Thymus (tissue), 14 donors: ENCODE data around the gene NOP10. TPM values are rescaled to one million over a fixed set of nuclear protein-coding genes. Genes with fewer than 3 reads are reported as not detected.
"Not testable (repeated sequence)": the region's sequence is repeated elsewhere in the genome, so short reads cannot be mapped to it uniquely, and the experiment has no call there.

Source experiments
- DNase-seq, 9 donors: peaks; one replicate each; pipeline ENCODE4 v3.0.0-alpha.2; 2013; ENCODE audit warnings: low spot score in 9 of 9, low read depth in 6 of 9, missing footprints in 1 of 9
- H3K27ac ChIP-seq, 2 donors: one replicate each; pipeline ENCODE4 v1.5.1; 2013; ENCODE audit warnings: control low read depth in 1 of 2, low read depth in 1 of 2, low read length in 1 of 2, mild to moderate bottlenecking in 1 of 2, moderate library complexity in 1 of 2
- H3K27me3 ChIP-seq, 2 donors: one replicate each; pipeline ENCODE4 v1.5.1; 2013; ENCODE audit warnings: low read length in 1 of 2; ENCODE audit not compliant: control insufficient read depth in 2 of 2, insufficient read depth in 1 of 2
- H3K36me3 ChIP-seq, 2 donors: one replicate each; pipeline ENCODE4 v1.5.1; 2013; ENCODE audit warnings: low read length in 1 of 2, mild to moderate bottlenecking in 1 of 2, moderate library complexity in 1 of 2; ENCODE audit not compliant: control insufficient read depth in 2 of 2, insufficient read depth in 2 of 2
- H3K4me1 ChIP-seq, 2 donors: one replicate each; pipeline ENCODE4 v1.5.1; 2013; ENCODE audit warnings: low read length in 2 of 2; ENCODE audit not compliant: control insufficient read depth in 2 of 2, insufficient read depth in 2 of 2
- H3K4me3 ChIP-seq, 2 donors: one replicate each; pipeline ENCODE4 v1.5.1; 2013; ENCODE audit warnings: low read length in 2 of 2, control low read depth in 1 of 2, mild to moderate bottlenecking in 1 of 2
- H3K9me3 ChIP-seq, 2 donors: one replicate each; pipeline ENCODE4 v1.5.1; 2013; ENCODE audit warnings: low read length in 1 of 2, mild to moderate bottlenecking in 1 of 2; ENCODE audit not compliant: control insufficient read depth in 2 of 2, insufficient read depth in 1 of 2
- WGBS: extraction: QIAGEN DNeasy Blood & Tissue Kit; methylation state at CpG from one replicate; pipeline ENCODE4 v1.1.7; 2013; 5-methylcytosine and 5-hydroxymethylcytosine counted together
- long read RNA-seq, 10 donors: transcript quantifications; one replicate each; lab custom pipeline, GENCODE V29; 2026
- polyA plus RNA-seq: library from polyadenylated mRNA; stranded (reverse); fragments of 200-250 nt; gene quantifications from one replicate; pipeline ENCODE4 v1.2.3, GENCODE V29; 2013
- total RNA-seq: library from RNA; stranded (reverse); fragments of 120-200 nt; gene quantifications from one replicate; pipeline ENCODE4 v1.2.4, GENCODE V29; 2013
- donor health status: healthy.

Gene NOP10
- total RNA-seq, result 268 TPM
- 255 TPM for polyA plus RNA-seq
- long read RNA-seq, donor 1, transcript NOP10-201 (2 exons, 554 nt), result major isoform, 23 of 23 reads
- long read RNA-seq, donor 1, partial matches to known transcripts, result 0 of 23 reads
- long read RNA-seq, donor 1, other reads (novel, unspliced or antisense), result 0 of 23 reads
- long read RNA-seq, donor 2, result 0 reads
- long read RNA-seq, donor 3, transcript NOP10-201 (2 exons, 554 nt), result major isoform, 292 of 292 reads
- long read RNA-seq, donor 3, partial matches to known transcripts, result 0 of 292 reads
- long read RNA-seq, donor 3, other reads (novel, unspliced or antisense), result 0 of 292 reads
- long read RNA-seq, donor 4, transcript NOP10-201 (2 exons, 554 nt), result major isoform, 101 of 101 reads
- long read RNA-seq, donor 4, partial matches to known transcripts, result 0 of 101 reads
- long read RNA-seq, donor 4, other reads (novel, unspliced or antisense), result 0 of 101 reads
- long read RNA-seq, donor 5, transcript NOP10-201 (2 exons, 554 nt), result major isoform, 340 of 340 reads
- long read RNA-seq, donor 5, partial matches to known transcripts, result 0 of 340 reads
- long read RNA-seq, donor 5, other reads (novel, unspliced or antisense), result 0 of 340 reads
- long read RNA-seq, donor 6, transcript NOP10-201 (2 exons, 554 nt), result major isoform, 113 of 120 reads
- long read RNA-seq, donor 6, partial matches to known transcripts, result 7 of 120 reads
- long read RNA-seq, donor 6, other reads (novel, unspliced or antisense), result 0 of 120 reads
- long read RNA-seq, donor 7, transcript NOP10-201 (2 exons, 554 nt), result major isoform, 217 of 217 reads
- long read RNA-seq, donor 7, partial matches to known transcripts, result 0 of 217 reads
- long read RNA-seq, donor 7, other reads (novel, unspliced or antisense), result 0 of 217 reads
- long read RNA-seq, donor 8, transcript NOP10-201 (2 exons, 554 nt), result major isoform, 58 of 58 reads
- long read RNA-seq, donor 8, partial matches to known transcripts, result 0 of 58 reads
- long read RNA-seq, donor 8, other reads (novel, unspliced or antisense), result 0 of 58 reads
- long read RNA-seq, donor 9, transcript NOP10-201 (2 exons, 554 nt), result major isoform, 94 of 100 reads
- long read RNA-seq, donor 9, partial matches to known transcripts, result 6 of 100 reads
- long read RNA-seq, donor 9, other reads (novel, unspliced or antisense), result 0 of 100 reads
- long read RNA-seq, donor 10, transcript NOP10-201 (2 exons, 554 nt), result major isoform, 117 of 132 reads
- long read RNA-seq, donor 10, partial matches to known transcripts, result 15 of 132 reads
- long read RNA-seq, donor 10, other reads (novel, unspliced or antisense), result 0 of 132 reads

DNA sequence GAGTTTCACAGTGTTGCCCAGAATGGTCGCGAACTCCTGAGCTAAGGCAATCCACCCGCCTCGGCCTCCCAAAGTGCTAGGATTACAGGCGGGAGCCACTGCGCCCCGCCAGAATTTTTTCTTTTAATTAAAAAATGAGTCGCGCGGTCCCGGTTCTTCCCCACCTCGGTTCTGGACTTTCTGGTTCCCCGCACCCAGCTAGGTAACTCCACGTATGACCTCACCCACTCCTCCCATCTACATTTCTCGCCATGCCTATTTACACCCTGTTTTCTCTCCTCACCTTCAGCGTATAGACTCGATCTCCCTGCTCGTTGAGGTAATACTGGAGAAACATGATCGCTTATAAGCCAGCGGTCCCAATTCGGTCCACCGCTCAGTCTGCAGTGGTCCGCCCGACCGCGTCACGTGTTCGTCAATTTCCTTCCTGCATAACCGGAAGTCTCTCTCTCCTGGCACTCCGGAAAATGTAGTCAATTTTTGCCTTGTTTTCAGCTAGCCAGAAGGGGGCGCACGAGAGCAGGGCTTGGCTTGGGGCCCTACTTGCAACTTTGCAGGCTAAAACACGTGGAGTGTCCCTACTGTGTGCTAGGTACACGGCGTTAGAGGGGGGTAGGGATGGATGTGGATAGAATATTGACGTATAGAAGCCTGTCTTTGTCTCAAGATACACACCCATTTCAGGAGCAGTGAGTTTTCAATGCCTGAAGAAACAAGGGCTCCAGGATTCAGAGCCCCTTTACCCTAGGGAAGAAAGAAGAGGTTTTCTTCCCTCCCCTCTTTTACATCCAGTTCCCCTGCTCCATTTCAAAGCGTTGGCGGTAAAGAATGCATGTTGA, at the start of gene NOP10, which contains the start of gene NUTM1:
Gene NOP10, minus strand, starts transcription at position 400 of the 839 bp plus-strand sequence. Its CDS starts 63 bp downstream, at position 337.
Gene NUTM1, plus strand, starts transcription at position 579 of the 839 bp plus-strand sequence. CDS start 382 bp downstream, outside the sequence.
- Histone ChIP-seq H3K4me1 (peaks cover 6 to 15% of the 10 kb centered on the region in 2 donors), H3K27ac (peak within 1 kb of the TSS; percentile 92 to 94), H3K27me3 (no peaks in the 10 kb centered on the region), H3K9me3 (no peaks in the 10 kb centered on the region), H3K36me3 (peaks cover 7 to 17% of the 10 kb centered on the region in 2 donors), H3K4me3 (peak within 1 kb of the TSS; percentile 95 to 96)
- WGBS, result 3% methylated on average over 38 of the region's 38 CpGs
- DNase-seq, result peak; percentile 79 to 95 (median 88)

- H3K27me3 ChIP-seq, DNase-seq: not testable (repeated sequence)
- WGBS, result no CpG with 5 or more reads among the region's 16 CpGs
Measured at GRCh38 chr15:34389594-34390086, 46.7 kb upstream of the NOP10 start.

GRCh38 chr15:34381829-34382521, 39.0 kb upstream of the NOP10 start:
- not testable (repeated sequence) for H3K27ac ChIP-seq, H3K27me3 ChIP-seq
- no CpG with 5 or more reads among the region's 19 CpGs for WGBS

More at GRCh38 chr15:34389594-34390086, 46.7 kb upstream of the NOP10 start:
- not testable (repeated sequence) for H3K36me3 ChIP-seq, H3K4me1 ChIP-seq, H3K27ac ChIP-seq, H3K9me3 ChIP-seq, H3K4me3 ChIP-seq

GRCh38 chr15:34380491-34380890, 37.6 kb upstream of the NOP10 start:
- not testable (repeated sequence) for H3K4me3 ChIP-seq, H3K27me3 ChIP-seq, DNase-seq, H3K27ac ChIP-seq, H3K36me3 ChIP-seq, H3K9me3 ChIP-seq, H3K4me1 ChIP-seq
- 98% methylated on average over 4 of the region's 4 CpGs for WGBS

More at GRCh38 chr15:34381829-34382521, 39.0 kb upstream of the NOP10 start:
- H3K36me3 ChIP-seq, H3K4me1 ChIP-seq, H3K9me3 ChIP-seq, DNase-seq, H3K4me3 ChIP-seq: not testable (repeated sequence)

DNA sequence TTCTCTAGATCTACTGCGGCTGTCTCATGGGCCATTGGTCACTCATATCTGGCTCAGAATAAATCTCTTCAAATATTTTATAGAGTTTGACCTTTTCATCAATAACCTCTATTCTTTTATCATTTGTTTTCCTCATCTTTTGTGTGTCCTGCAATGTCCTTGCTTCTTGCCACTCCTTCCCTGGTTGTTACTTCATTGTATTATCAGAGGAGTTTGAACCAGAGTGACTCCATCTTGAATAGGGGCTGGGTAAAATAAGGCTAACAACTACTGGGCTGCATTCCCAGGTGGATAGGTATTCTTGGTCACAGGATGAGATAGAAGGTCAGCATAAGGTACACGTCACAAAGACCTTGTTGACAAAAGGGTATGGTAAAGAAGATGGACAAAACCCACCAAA, 33.9 kb upstream of the NOP10 start:
- no peak for DNase-seq
- Histone ChIP-seq H3K27ac (no peak overlapping the region), H3K4me1 (no peaks in the 10 kb centered on the region), H3K27me3 (no peaks in the 10 kb centered on the region), H3K4me3 (no peak overlapping the region), H3K36me3 (no peaks in the 10 kb centered on the region), H3K9me3 (no peaks in the 10 kb centered on the region)
- WGBS, result 98% methylated on average over 2 of the region's 2 CpGs

GRCh38 chr15:34375541-34375940, 32.6 kb upstream of the NOP10 start:
- not testable (repeated sequence) for H3K4me1 ChIP-seq, H3K36me3 ChIP-seq, H3K9me3 ChIP-seq, H3K4me3 ChIP-seq, H3K27ac ChIP-seq, H3K27me3 ChIP-seq, DNase-seq
- over 99% methylated on average over 2 of the region's 2 CpGs for whole genome bisulfite sequencing

DNA sequence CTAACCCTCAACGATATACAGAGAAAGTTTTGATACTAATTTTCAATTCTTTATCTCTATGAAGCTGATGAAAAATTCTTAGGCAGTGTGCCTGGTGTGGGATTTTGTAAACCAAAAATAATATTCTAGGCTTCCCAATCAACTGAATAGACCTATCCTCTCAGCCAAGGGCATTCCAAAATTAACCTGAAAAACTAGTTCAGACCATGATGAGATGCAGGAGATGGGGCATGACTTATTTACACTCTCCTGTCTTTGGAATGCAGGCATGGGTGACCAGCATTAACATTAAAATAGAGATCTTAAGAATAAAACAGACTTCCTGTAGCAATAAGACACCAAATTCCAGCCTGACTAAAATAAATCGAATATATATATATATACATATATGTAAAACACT, 31.9 kb upstream of the NOP10 start:
- WGBS, result 97% methylated on average over 2 of the region's 2 CpGs
- no peak for DNase-seq
- H3K36me3 ChIP-seq, result no peaks in the 10 kb centered on the region
- no peaks in the 10 kb centered on the region for H3K27me3 ChIP-seq
- no peaks in the 10 kb centered on the region for H3K4me1 ChIP-seq
- no peaks in the 10 kb centered on the region for H3K9me3 ChIP-seq
- no peak overlapping the region for H3K27ac ChIP-seq
- no peak overlapping the region for H3K4me3 ChIP-seq
